CD14-positive monocyte (primary cell): ENCODE results near the gene METTL1. TPM values are rescaled to one million over a fixed set of nuclear protein-coding genes. Genes with fewer than 3 reads are reported as not detected.

ENCODE experiments used
- DNase-seq, 3 donors: peaks; one replicate each; pipeline ENCODE4 v3.0.0-alpha.2; 2011 to 2022
- H2AFZ ChIP-seq: 2 replicates; pipeline ENCODE4 v1.6.0; 2012; ENCODE audit warnings: mild to moderate bottlenecking, low read depth, low read length, inconsistent platforms; ENCODE audit not compliant: insufficient read depth, poor library complexity, severe bottlenecking
- H3K27ac ChIP-seq, 2 donors: 1 replicate in 1 of 2; 2 replicates in 1 of 2; pipeline ENCODE4 v1.5.1; 2012 to 2013; ENCODE audit warnings: low read length in 2 of 2, control low read depth in 1 of 2, inconsistent platforms in 1 of 2, low read depth in 1 of 2, mild to moderate bottlenecking in 1 of 2
- H3K27me3 ChIP-seq, 2 donors: one replicate each; pipeline versions ENCODE4 v1.6.0 to v1.6.1; 2011 to 2013; ENCODE audit warnings: low read length in 2 of 2; ENCODE audit not compliant: control insufficient read depth in 2 of 2, insufficient read depth in 2 of 2
- H3K36me3 ChIP-seq, 2 donors: replicated peaks in 1 of 2; 1 replicate in 1 of 2; 2 replicates in 1 of 2; pipeline versions ENCODE4 v1.5.1 to v1.6.1; 2012 to 2013; ENCODE audit warnings: low read length in 2 of 2, control low read depth in 1 of 2, inconsistent platforms in 1 of 2, mild to moderate bottlenecking in 1 of 2; ENCODE audit not compliant: insufficient read depth in 2 of 2, control insufficient read depth in 1 of 2
- H3K4me1 ChIP-seq, 2 donors: 1 replicate in 1 of 2; 2 replicates in 1 of 2; pipeline versions ENCODE4 v1.5.1 to v1.6.1; 2012 to 2013; ENCODE audit warnings: low read length in 2 of 2, control low read depth in 1 of 2, inconsistent platforms in 1 of 2, mild to moderate bottlenecking in 1 of 2, moderate library complexity in 1 of 2; ENCODE audit not compliant: insufficient read depth in 2 of 2, control insufficient read depth in 1 of 2
- H3K4me2 ChIP-seq: replicated peaks from 2 replicates; pipeline ENCODE3; 2012; ENCODE audit warnings: low read length, moderate library complexity, mild to moderate bottlenecking; ENCODE audit not compliant: poor library complexity, severe bottlenecking; ENCODE audit errors: extremely low read depth
- H3K4me3 ChIP-seq, 3 experiments: fragments of 200-600 bp in 1 of 3; sonication (generic) in 1 of 3; replicated peaks in 1 of 3; 1 replicate in 2 of 3; 2 replicates in 1 of 3; pipeline ENCODE4 v1.5.1; 2011 to 2013; ENCODE audit warnings: low read length in 3 of 3, mild to moderate bottlenecking in 3 of 3, control low read depth in 2 of 3, low read depth in 2 of 3, inconsistent platforms in 1 of 3, moderate library complexity in 1 of 3
- H3K79me2 ChIP-seq: 2 replicates; pipeline ENCODE4 v1.6.0; 2012; ENCODE audit warnings: mild to moderate bottlenecking, control low read depth, inconsistent platforms, low read length, moderate library complexity; ENCODE audit not compliant: insufficient read depth
- H3K9ac ChIP-seq: 2 replicates; pipeline ENCODE4 v1.6.0; 2017; ENCODE audit warnings: low read length, mild to moderate bottlenecking; ENCODE audit not compliant: insufficient read depth, poor library complexity, severe bottlenecking
- H3K9me3 ChIP-seq, 2 donors: replicated peaks in 1 of 2; 1 replicate in 1 of 2; 2 replicates in 1 of 2; pipeline versions ENCODE4 v1.5.1 to v1.6.1; 2012 to 2013; ENCODE audit warnings: low read length in 2 of 2, control low read depth in 1 of 2; ENCODE audit not compliant: control insufficient read depth in 1 of 2, insufficient read depth in 1 of 2
- H4K20me1 ChIP-seq: 2 replicates; pipeline ENCODE4 v1.6.0; 2012; ENCODE audit warnings: mild to moderate bottlenecking, low read length, control low read depth, moderate library complexity; ENCODE audit not compliant: insufficient read depth
- H3K27ac Mint-ChIP-seq, 7 donors: one replicate each; pipeline ENCODE4 v1.8.0; 2020; ENCODE audit warnings: mild to moderate bottlenecking in 7 of 7, mixed read lengths in 7 of 7, moderate library complexity in 6 of 7, inconsistent platforms in 2 of 7
- H3K27me3 Mint-ChIP-seq, 3 donors: one replicate each; pipeline ENCODE4 v1.8.0; 2021 to 2022; ENCODE audit warnings: low read depth in 3 of 3, mild to moderate bottlenecking in 3 of 3, mixed read lengths in 3 of 3, moderate library complexity in 3 of 3, inconsistent platforms in 1 of 3
- H3K36me3 Mint-ChIP-seq, 2 donors: one replicate each; pipeline ENCODE4 v1.8.0; 2020; ENCODE audit warnings: mixed read lengths in 2 of 2, inconsistent platforms in 1 of 2, mild to moderate bottlenecking in 1 of 2
- H3K4me1 Mint-ChIP-seq: one replicate; pipeline ENCODE4 v1.8.0; 2020; ENCODE audit warnings: mild to moderate bottlenecking, mixed read lengths
- H3K4me3 Mint-ChIP-seq, 2 donors: one replicate each; pipeline ENCODE4 v1.8.0; 2020; ENCODE audit warnings: mild to moderate bottlenecking in 2 of 2, mixed read lengths in 2 of 2, moderate library complexity in 1 of 2
- H3K9me3 Mint-ChIP-seq, 7 donors: one replicate each; pipeline ENCODE4 v1.8.0; 2020 to 2022; ENCODE audit warnings: mixed read lengths in 7 of 7, mild to moderate bottlenecking in 6 of 7, moderate library complexity in 6 of 7, inconsistent platforms in 2 of 7
- CTCF ChIP-seq: fragments of 200-600 bp; IDR thresholded peaks from one replicate; pipeline ENCODE4 v1.8.0; 2022; ENCODE audit warnings: antibody characterized with exemption, mild to moderate bottlenecking
- WGBS: methylation state at CpG from one replicate; pipeline ENCODE4 v1.1.5; 2013; ENCODE audit warnings: missing lambda C conversion rate; ENCODE audit not compliant: insufficient coverage; 5-methylcytosine and 5-hydroxymethylcytosine counted together
- intact Hi-C, 2 donors: fragments of 100-400 bp; cut with micrococcal nuclease; formaldehyde crosslinking; loops; one replicate each; pipeline versions ENCODE4 v1.15.0 to v1.15.1; 2023
- polyA plus RNA-seq, 3 donors: library from polyadenylated mRNA; depleted of rRNA in 1 of 3; unstranded in 2 of 3; stranded (reverse) in 1 of 3; fragments of 300-500 nt in 2 of 3; fragments of >200 nt in 1 of 3; fragmentation: Illumina TruSeq in 2 of 3; gene quantifications; 1 replicate in 2 of 3; 2 replicates in 1 of 3; pipeline ENCODE4 v1.2.3, GENCODE V29; 2012 to 2021

METTL1 gene
- polyA plus RNA-seq, 3 donors: 3.4 to 5.0 (median 3.7) TPM

- WGBS: 93% methylated on average over 10 of the region's 14 CpGs
- Mint-ChIP-seq H3K36me3 (peaks cover 8 to 12% of the 10 kb centered on the region in 2 donors), H3K4me1 (peaks cover 32% of the 10 kb centered on the region)
Observed at GRCh38 chr12:57813111-57813970, 41.4 kb upstream of the METTL1 start.

More at GRCh38 chr12:57813111-57813970, 41.4 kb upstream of the METTL1 start:
- Histone ChIP-seq H3K27me3 (no peaks in the 10 kb centered on the region), H3K4me2 (no peak overlapping the region), H2AFZ (no peak overlapping the region), H3K4me3 (no peak overlapping the region), H3K27ac (no peak overlapping the region), H3K4me1 (peaks cover 29 to 30% of the 10 kb centered on the region in 2 donors), H3K9me3 (no peaks in the 10 kb centered on the region), H3K79me2 (no peaks in the 10 kb centered on the region), H3K36me3 (peaks cover 2 to 15% of the 10 kb centered on the region in 2 donors), H3K9ac (no peak overlapping the region), H4K20me1 (peaks cover 30% of the 10 kb centered on the region)
- H3K27ac Mint-ChIP-seq: peak overlapping the region in 1 of 7 donors; percentile 25
- no peak for TF ChIP-seq CTCF
- no peak overlapping the region for H3K4me3 Mint-ChIP-seq
- H3K9me3 Mint-ChIP-seq: peaks cover 0 to 2% (median 0%) of the 10 kb centered on the region in 7 donors
- H3K27me3 Mint-ChIP-seq: peaks cover 0 to 5% (median 0%) of the 10 kb centered on the region in 3 donors
- no peak for DNase-seq
- intact Hi-C loops: no loop called here
